Erythroblast (primary cell): ENCODE measurements around the gene AFAP1L1.

Experiments used
- GATA1 ChIP-seq: IDR thresholded peaks from 2 replicates; pipeline ENCODE4 v1.6.1; 2011; ENCODE audit warnings: low read depth, mild to moderate bottlenecking, control low read depth, low read length, moderate library complexity
- POLR2A ChIP-seq: IDR thresholded peaks from 2 replicates; pipeline ENCODE4 v1.6.1; 2011; ENCODE audit warnings: mild to moderate bottlenecking, low read length

DNA sequence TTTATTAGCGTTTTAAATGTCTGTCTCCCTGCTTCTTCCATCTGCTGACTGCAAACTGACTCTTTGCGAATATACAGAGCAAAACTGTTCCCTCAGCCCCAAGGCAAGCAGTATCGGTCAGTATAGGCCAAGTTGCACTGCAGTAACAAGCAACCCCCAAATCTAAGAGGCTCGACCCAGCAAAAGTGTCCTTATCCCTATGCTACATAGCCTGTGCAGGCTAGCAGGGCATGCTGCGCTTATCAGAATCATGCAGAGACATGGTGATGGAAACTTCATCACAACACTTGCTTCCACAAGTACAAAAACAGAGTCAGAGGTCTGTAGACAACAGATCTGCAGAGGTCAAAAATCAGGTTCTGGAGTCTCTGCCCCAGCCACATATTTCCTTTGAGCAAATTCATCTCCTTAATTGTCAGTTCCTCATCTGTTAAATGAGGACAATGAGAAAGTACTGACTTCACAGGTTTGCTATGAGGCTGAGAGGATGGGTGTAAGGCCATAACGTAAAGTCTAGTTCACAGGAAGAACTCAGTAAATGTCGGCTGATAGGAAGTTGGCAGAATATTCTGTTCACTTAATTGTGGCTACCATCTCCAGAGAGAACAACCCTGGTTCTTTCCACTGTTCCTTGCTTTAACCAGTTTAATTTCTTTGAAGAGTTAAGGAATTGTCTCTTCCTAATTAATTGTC lies 117.0 kb downstream of the AFAP1L1 start:
- TF ChIP-seq POLR2A = no peak
- no peak for TF ChIP-seq GATA1
